Stomach smooth muscle (tissue), 2 donors: Measurements from ENCODE around the gene ITIH1.
"Not testable (repeated sequence)": the region's sequence is repeated elsewhere in the genome, so short reads cannot be mapped to it uniquely, and the experiment has no call there.

Experiments
- H3K27ac ChIP-seq: one replicate; pipeline ENCODE4 v1.7.0; 2013; ENCODE audit warnings: mild to moderate bottlenecking, low read length, inconsistent platforms
- H3K27me3 ChIP-seq, 2 donors: one replicate each; pipeline ENCODE4 v1.7.0; 2013; ENCODE audit warnings: low read length in 2 of 2; ENCODE audit not compliant: insufficient read depth in 2 of 2, control insufficient read depth in 1 of 2
- H3K36me3 ChIP-seq, 2 donors: one replicate each; pipeline ENCODE4 v1.7.0; 2013; ENCODE audit warnings: low read length in 2 of 2; ENCODE audit not compliant: control insufficient read depth in 2 of 2, insufficient read depth in 2 of 2
- H3K4me1 ChIP-seq: one replicate; pipeline ENCODE4 v1.7.0; 2013; ENCODE audit warnings: low read length; ENCODE audit not compliant: control insufficient read depth, insufficient read depth
- H3K4me3 ChIP-seq, 2 donors: one replicate each; pipeline ENCODE4 v1.7.0; 2013; ENCODE audit warnings: low read length in 2 of 2
- H3K9ac ChIP-seq, 2 donors: one replicate each; pipeline ENCODE4 v1.7.0; 2013; ENCODE audit warnings: low read length in 2 of 2, mild to moderate bottlenecking in 1 of 2
- H3K9me3 ChIP-seq, 2 donors: one replicate each; pipeline ENCODE4 v1.7.0; 2013; ENCODE audit warnings: low read length in 2 of 2; ENCODE audit not compliant: control insufficient read depth in 2 of 2
- donor health status: healthy.
- donor health status: Pancreatic carcinoma.

ITIH1 gene

GRCh38 chr3:52777127-52777958 is at the start of gene ITIH1:
Gene ITIH1 (plus strand): TSS chr3:52777599. CDS start chr3:52777616, 17 bp downstream.
- Histone ChIP-seq H3K36me3 (no peaks in the 10 kb centered on the region), H3K27ac (no peak within 1 kb of the TSS), H3K4me3 (no peak within 1 kb of the TSS)

DNA sequence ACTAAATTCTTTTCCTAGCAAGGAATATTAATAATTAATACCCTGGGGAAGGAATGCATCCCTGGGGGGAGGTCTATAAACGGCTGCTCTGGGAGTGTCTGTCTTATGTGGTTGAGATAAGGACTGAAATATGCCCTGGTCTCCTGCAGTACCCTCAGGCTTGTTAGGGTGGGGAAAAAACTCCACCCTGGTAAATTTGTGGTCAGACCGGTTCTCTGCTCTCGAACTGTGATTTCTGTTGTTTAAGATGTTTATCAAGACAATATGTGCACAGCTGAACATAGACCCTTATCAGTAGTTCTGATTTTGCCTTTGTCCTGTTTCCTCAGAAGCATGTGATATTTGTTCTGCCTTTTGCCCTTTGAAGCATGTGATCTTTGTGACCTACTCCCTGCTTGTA is 48.6 kb upstream of the ITIH1 start:
- not testable (repeated sequence) for H3K9me3 ChIP-seq, H3K9ac ChIP-seq, H3K27ac ChIP-seq, H3K4me3 ChIP-seq, H3K27me3 ChIP-seq, H3K4me1 ChIP-seq
- H3K36me3 ChIP-seq = peaks cover 6 to 17% of the 10 kb centered on the region in 2 donors

More at GRCh38 chr3:52777127-52777958, at the start of gene ITIH1:
- no peak within 1 kb of the TSS for H3K9ac ChIP-seq
- no peaks in the 10 kb centered on the region for H3K9me3 ChIP-seq
- H3K4me1 ChIP-seq = no peaks in the 10 kb centered on the region
- peaks cover 2 to 3% of the 10 kb centered on the region in 2 donors for H3K27me3 ChIP-seq

GRCh38 chr3:52730681-52731080 is 46.7 kb upstream of the ITIH1 start:
- Histone ChIP-seq H3K36me3 (peaks cover 6 to 20% of the 10 kb centered on the region in 2 donors), H3K27me3 (no peaks in the 10 kb centered on the region), H3K9ac (no peak overlapping the region), H3K9me3 (no peaks in the 10 kb centered on the region), H3K4me3 (no peak overlapping the region), H3K4me1 (no peaks in the 10 kb centered on the region), H3K27ac (no peak overlapping the region)

DNA sequence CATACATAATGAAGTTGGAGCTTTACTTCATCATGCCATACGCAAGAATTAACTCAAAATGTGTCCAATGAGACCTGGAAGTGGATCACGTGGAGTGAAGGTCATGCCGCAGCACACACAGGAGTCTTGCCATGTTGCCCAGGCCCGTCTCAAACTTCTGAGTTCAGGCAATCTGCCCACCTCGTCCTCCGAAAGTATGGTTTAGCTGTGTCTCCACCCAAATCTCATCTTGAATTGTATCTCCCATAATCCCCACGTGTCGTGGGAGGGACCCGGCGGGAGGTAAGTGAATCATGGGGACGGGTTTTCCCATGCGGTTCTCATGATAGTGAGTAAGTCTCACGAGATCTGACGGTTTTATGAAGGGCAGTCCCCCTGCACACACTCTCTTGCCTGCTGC is 45.8 kb upstream of the ITIH1 start:
- peaks cover 6 to 21% of the 10 kb centered on the region in 2 donors for H3K36me3 ChIP-seq

DNA sequence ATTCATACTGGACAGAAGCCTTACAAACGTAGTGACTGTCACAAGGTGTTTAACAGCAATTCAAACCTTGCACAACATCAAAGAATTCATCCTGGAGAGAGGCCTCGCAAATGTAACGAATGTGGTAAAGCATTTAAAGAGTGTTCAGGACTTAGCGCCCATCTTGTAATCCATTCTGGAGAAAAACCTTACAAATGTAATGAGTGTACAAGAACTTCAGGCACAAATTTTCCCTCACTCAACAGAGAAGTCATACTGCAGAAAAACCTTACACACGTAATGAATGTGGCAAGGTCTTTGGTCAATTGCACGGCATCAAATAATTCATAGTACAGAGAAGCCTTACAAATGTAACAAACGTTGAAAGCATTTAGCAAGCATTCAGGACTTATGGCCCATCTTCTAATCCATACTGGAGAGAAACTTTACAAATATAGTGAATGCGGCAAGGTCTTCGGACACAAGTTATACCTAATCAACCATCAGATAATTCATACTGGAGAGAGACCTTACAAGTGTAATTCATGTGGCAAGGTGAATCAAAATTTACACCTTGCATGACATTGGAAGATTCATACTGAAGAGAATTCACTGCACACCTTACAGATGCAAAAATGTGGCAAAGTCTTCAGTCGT is 44.0 kb upstream of the ITIH1 start:
- H3K27ac ChIP-seq = no peak overlapping the region
- H3K36me3 ChIP-seq = peaks cover 6 to 21% of the 10 kb centered on the region in 2 donors
- no peak overlapping the region for H3K9ac ChIP-seq
- H3K4me3 ChIP-seq = no peak overlapping the region
- H3K9me3 ChIP-seq = no peaks in the 10 kb centered on the region
- H3K4me1 ChIP-seq = no peaks in the 10 kb centered on the region
- H3K27me3 ChIP-seq = no peaks in the 10 kb centered on the region

More for the DNA sequence above, 45.8 kb upstream of the ITIH1 start:
- H3K9ac ChIP-seq = no peak overlapping the region
- H3K27me3 ChIP-seq = no peaks in the 10 kb centered on the region
- no peak overlapping the region for H3K4me3 ChIP-seq
- no peaks in the 10 kb centered on the region for H3K4me1 ChIP-seq
- H3K27ac ChIP-seq = no peak overlapping the region
- H3K9me3 ChIP-seq = no peaks in the 10 kb centered on the region

- H3K27ac ChIP-seq = no peak overlapping the region
- H3K27me3 ChIP-seq = no peaks in the 10 kb centered on the region
- peaks cover 24 to 26% of the 10 kb centered on the region in 2 donors for H3K36me3 ChIP-seq
- no peaks in the 10 kb centered on the region for H3K9me3 ChIP-seq
- no peak overlapping the region for H3K4me3 ChIP-seq
- no peak overlapping the region for H3K9ac ChIP-seq
- H3K4me1 ChIP-seq = no peaks in the 10 kb centered on the region
Observed at GRCh38 chr3:52739730-52740129, 37.7 kb upstream of the ITIH1 start.

GRCh38 chr3:52742418-52743041 is 34.9 kb upstream of the ITIH1 start:
- Histone ChIP-seq H3K36me3 (peaks cover 38 to 39% of the 10 kb centered on the region in 2 donors), H3K9ac (no peak overlapping the region), H3K27ac (no peak overlapping the region), H3K27me3 (no peaks in the 10 kb centered on the region), H3K9me3 (no peaks in the 10 kb centered on the region), H3K4me1 (no peaks in the 10 kb centered on the region), H3K4me3 (no peak overlapping the region)

- H3K27ac ChIP-seq = no peak overlapping the region
- H3K9ac ChIP-seq = no peak overlapping the region
- H3K9me3 ChIP-seq = no peaks in the 10 kb centered on the region
- H3K36me3 ChIP-seq = peaks cover 39% of the 10 kb centered on the region in 2 donors
- no peaks in the 10 kb centered on the region for H3K27me3 ChIP-seq
- H3K4me3 ChIP-seq = no peak overlapping the region
- H3K4me1 ChIP-seq = no peaks in the 10 kb centered on the region
Observed at GRCh38 chr3:52743152-52743551, 34.2 kb upstream of the ITIH1 start.

GRCh38 chr3:52743721-52744120 is 33.7 kb upstream of the ITIH1 start:
- H3K36me3 ChIP-seq = peaks cover 44% of the 10 kb centered on the region in 2 donors
- no peak overlapping the region for H3K4me3 ChIP-seq
- H3K27ac ChIP-seq = no peak overlapping the region
- H3K9me3 ChIP-seq = no peaks in the 10 kb centered on the region
- H3K27me3 ChIP-seq = no peaks in the 10 kb centered on the region
- no peak overlapping the region for H3K9ac ChIP-seq
- no peaks in the 10 kb centered on the region for H3K4me1 ChIP-seq

- H3K27me3 ChIP-seq = no peaks in the 10 kb centered on the region
- no peak overlapping the region for H3K9ac ChIP-seq
- no peaks in the 10 kb centered on the region for H3K9me3 ChIP-seq
- H3K27ac ChIP-seq = no peak overlapping the region
- H3K4me1 ChIP-seq = no peaks in the 10 kb centered on the region
- peaks cover 36 to 39% of the 10 kb centered on the region in 2 donors for H3K36me3 ChIP-seq
- H3K4me3 ChIP-seq = no peak overlapping the region
Observed at GRCh38 chr3:52752045-52752660, 25.2 kb upstream of the ITIH1 start.
